Mucosa of gallbladder (tissue), 1 donor: ENCODE data around the gene AOPEP. TPM values are rescaled to one million over a fixed set of nuclear protein-coding genes. Genes with fewer than 3 reads are reported as not detected.

Experiments
- DNase-seq: peaks from one replicate; pipeline ENCODE4 v3.0.0-alpha.2; 2020; ENCODE audit warnings: low spot score
- total RNA-seq: library from RNA; stranded (reverse); gene quantifications from one replicate; pipeline ENCODE4 v1.2.1, GENCODE V29; 2021
- donor health status: DM: no; HTN: no; CAD: no.

Gene AOPEP
- total RNA-seq, 1 donor from 2014 or later, result 105 TPM

DNA sequence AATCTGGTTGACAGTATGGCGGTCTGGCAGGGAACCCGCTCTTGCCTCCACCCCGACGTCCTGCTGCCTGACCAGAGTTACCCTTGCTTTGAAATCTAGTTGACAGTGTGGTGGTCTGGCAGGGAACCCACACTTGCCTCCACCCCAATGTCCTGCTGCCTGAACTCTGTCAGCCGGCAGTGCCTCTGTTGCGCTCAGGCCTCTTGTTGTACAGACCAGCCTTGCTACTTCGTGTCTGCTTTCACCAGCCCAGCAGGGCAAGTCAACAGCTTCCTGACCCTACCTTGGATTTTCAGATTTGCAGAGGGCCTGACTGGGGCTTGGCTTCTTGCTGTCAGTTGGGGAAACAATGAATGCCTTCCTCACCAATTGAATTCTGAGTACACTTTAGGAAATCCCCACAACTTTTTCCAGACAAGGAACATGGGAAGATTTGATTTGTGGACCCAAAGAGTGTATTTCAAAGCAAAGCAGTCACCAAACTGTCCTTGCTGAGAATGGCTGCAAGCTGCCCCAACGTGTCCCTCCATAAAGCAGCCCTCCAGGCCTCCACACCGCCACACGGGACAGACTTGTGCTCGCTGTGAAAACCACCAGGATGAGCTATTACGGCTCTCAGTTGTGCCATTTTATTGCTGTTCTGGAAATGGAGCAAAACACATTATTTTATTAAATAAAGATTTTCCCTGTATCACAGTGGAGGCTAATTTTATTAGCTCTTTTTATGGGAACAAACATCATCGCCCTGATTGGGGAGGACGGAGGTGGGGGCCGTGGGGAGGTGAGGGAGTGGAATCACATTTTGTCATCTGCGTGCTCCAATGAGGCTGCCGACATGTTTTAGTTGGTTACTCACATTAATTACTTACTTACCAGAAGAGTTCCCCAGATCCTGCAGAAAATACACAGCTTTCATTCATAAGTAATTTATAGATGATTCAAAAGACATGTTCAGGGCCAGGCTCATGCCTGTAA is 189.3 kb downstream of the AOPEP start:
- DNase-seq, result no peak

DNA sequence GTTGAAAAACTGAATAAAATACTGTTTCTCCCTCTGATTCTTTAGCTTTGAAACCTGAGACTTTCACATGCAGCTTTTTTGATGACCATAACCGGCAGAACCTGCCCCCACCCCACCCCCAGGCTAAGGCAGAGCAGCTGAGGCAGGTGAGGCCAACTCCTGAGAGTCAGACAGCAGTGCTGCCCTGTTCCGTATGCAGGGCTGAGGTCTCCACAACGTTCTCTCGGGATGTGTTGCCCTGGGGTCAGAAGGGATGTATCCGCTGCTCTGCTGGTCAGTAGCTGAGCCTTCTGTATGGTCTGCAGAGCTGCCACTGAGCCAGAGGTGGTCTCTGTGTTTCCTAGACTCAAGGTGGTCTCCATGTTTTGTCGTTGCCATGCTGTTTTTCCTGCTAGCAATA is 190.5 kb downstream of the AOPEP start:
- DNase-seq, result no peak

DNA sequence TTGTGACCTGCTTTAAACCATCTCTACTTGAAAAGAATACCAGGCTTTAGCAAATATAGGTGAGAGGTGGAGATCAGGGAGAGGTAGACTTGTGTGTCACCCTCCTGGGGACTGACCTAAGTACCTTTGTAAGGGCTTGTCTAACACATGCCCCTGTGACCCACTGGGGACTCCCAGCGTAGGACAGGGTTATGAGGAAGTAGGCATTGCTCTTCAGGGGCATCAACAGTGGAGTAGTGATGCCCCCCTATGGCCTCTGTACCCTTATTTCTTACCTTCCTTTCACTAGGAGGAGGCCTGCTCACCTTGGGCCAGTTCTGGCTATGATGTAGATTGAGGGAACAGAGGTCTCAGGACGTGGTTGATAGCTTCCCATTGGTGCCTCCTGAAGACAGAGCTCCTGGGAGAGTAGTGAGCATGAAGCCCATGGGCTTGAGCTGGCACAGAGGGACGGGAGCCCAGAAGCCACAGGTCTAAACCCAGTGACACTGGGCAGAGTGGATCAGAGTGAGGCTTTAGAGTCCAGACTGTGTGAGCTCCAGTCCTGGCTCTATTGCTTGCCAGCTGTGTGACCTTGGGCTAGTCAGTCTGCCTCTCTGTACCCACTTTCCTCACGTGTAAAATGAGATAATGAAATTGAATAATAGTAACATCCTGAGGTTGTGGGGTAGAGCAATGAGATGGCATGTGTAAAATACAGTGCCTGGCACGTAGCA is 191.7 kb downstream of the AOPEP start:
- DNase-seq, result no peak

DNA sequence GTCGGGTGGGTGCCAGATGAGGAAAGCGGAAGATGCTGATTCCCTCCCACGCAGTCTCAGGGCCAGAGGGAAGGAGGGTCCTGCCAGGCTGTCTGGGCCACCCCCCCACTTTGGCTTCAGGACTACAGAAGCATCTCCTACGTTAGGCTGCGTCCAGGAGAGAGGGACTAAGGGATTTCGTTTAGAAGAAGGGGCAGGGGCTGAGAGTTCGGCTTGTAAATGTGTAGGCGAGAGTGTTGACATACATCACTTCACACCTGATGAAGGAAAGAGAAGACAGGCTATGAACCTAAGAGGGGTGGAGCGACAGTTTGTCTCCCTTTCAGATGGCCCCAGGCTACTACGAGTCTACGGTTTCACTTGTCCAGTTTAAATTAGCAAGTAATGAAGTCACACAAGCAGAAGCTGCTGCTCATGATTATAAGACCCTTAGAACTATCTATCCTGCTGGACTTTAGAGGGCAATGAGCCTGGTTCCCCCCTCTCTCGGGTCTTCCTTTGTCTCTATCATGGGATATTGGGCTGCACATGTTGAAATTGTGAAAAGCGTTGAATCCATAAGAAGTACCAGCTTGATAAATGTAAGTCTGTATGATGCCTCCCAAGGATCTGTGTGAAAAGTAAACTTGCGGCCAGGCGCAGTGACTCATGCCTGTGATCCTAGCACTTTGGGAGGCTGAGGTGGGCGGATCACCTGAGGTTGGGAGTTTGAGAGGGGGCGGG is 193.0 kb downstream of the AOPEP start:
- DNase-seq, result no peak

DNA sequence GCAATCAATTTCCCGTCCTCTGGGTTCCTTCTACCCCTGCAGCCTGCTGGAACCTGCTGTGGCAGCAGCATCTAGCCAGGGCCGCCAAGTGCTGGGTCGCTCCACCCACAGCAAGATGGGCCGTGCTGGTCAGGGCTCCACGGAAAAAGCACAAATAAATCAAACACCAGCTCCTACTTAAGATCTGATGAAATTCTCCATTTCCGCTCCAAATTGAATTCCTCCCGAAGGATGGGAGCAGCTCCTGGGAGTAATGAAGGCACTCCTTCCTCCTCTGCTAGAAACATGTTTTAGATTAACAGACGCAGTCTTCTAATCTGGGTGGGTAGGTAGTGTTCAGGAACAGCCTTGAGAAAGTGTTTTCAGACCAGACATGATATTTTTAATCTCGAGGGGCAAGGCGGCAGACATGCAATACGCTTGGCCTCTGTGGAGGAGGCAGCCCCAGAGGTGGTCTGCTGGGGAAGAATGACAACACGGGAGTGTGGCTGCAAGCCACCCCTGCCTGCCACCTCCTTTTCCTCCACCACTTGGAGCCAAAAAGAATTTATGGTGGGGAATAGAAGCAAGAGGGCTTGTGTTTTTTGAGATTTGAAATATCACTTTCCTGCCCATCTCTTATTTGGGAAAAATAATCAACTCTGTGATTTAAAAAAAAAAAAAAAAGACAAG is 194.1 kb downstream of the AOPEP start:
- DNase-seq, result no peak

DNA sequence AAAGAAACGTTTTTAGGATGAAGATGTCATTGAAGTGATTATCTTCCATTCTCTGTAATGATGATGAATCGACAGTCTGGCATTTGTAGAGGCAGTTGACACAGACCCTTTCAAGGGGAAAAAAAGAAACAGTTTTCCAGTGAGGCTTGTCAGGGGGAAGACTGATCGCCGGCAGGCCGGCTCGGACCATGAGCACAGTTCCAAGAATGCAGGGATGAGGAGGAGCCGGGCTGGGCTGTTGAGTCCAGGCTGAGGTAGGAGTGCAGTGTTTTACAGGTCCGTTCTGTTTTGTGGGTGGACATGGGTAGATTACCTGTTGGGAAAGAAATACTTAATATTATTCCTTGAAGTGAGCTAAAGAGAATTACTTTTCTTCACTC is 194.6 kb downstream of the AOPEP start:
- DNase-seq, result no peak

DNA sequence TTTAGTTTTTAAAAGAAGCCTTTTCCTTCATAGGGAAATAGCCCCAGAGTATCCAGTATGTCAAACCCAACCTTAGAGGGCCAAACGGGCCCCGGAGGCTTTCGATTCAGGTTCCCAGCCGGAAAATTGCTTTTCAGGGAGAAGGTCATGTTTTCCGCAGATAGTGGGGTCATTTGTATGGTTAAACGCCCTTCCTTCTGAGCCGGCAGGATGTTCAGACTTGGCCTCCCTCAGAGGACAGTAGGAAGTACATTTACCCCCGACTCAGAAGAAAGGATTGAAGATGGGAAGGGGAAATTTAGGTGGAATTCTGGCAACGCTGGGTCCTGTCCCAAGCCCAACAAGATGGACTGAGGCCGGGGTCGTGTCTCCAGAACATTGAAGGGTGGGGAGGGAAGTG is 195.2 kb downstream of the AOPEP start:
- DNase-seq, result no peak

DNA sequence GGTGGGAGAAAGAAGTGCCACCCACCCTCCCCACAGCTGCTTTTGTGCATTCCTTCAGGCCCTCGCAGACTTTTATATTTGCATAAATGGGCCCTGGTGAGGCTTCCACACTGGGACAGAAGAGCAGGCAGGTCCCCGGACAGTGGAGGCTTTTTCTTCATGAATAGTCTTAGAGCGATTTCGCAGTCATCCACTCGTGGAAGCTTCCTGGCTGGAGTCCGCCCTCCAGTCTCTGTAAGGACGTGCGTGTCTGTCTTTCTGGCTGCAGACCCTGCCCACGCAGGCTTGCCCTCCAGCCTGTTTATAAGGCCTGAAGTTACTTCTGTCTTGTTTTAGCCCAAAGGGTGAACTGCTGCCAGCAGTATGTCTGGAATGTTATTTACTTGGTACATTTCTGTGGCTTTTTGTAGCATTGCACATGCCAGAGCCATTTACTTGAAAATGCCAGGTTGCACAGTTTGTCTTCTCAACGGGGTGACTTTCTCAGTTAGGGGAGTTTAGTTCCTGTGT is 195.7 kb downstream of the AOPEP start:
- peak; percentile 75 for DNase-seq

DNA sequence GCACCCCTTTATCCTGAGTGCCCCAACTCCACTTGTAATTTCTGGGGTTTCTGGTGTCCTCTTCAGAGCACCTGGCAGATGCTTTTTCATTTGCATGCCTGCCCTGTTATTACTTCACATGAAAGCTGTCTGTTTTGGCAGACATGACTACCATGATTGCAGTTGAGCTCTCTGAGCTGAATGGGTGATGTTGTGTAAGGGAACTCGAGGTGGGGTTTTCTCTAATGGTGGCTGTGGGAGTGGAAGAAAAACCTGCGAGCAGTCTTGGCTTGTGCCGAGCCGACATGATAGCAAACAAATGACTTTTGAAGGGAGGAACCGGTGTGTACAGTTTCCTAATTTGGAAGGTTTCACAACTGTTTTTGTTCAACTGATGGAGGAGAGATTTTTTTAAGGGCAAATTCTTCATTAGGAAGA is 196.2 kb downstream of the AOPEP start:
- no peak for DNase-seq

DNA sequence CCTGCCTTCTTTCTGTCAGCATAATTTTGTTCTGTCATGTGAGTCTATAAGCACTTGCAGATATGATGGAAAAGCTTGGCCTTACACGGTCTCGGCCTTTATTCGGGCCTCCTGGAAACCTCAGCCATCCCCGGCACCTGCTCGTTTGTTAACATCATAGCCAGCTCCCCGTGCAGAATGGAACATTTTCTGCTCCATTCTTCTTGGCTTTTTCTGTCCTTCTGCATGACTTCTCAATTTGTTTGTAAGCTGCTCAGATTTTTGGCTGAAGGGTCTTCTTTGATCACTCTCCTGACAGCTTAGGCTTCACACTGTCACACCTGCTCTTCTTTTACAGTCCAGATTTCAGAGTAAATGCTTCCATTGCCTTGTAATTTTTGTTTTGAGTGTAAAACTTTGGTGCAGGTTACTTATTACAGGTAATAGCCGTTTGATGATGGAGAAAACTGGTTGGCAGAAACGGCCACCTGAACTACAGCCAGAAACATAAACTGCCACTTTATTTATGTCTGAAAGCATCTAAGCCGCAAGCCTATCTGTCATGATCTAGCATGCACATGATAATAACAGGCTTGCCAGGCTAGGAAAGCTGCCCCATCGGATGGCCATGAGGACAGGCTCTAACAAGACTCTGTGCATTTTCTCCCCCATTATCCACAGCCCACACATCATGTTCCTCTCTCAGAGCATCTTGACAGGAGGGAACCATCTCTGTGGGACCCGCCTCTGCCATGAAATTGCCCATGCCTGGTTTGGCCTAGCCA is 197.0 kb downstream of the AOPEP start:
- DNase-seq, result no peak

DNA sequence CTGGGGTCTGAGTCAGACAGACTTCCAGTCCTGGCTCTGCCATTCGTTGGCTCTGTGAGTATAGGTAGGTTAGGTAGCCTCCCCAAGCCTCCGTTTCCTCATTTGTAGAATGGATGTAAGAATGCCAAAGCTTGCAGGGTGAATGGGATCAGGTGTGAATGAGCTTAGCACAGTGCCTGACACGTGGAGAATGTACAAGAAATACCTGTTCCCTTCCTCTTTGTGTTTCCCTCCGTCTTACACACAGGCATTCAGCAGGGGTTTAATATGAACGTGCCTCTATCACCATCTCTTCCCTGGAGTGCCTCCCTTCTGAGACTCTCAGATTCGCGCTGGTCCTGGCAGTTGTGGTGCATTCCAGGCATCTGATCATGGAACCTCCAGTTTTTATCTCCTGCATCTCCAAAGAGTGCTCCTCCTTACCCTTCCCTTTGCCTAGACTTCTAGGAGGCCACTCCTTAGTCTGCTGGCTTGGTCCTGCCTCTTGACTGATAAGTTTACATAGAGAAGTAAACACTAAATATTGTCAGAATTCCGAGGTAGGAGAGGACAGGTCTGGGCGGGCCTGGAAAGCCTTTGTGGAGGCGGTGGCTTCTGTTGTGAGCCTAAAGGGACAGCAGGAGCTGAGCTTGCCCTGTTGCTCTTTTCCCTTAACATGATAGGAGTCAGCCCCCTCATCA is 199.4 kb downstream of the AOPEP start:
- DNase-seq, result no peak

DNA sequence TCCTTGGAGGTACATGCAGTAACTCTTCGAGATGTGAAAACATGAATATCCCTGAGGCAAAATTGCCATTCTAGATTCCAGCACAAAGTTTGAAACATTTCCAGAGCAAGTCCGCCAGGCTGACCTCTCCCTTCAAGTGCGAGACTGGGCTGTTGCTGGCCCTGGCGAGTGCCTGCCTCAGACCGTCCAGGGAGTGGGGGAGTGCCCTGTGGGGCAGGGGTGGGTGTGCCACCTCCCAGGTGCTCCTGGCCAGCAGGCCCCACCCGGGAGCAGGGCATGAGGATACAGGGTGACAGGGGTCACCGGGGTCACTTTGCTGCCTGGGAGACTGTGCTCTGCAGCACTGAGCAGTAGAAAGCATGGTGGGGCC is 199.9 kb downstream of the AOPEP start:
- DNase-seq, result no peak

DNA sequence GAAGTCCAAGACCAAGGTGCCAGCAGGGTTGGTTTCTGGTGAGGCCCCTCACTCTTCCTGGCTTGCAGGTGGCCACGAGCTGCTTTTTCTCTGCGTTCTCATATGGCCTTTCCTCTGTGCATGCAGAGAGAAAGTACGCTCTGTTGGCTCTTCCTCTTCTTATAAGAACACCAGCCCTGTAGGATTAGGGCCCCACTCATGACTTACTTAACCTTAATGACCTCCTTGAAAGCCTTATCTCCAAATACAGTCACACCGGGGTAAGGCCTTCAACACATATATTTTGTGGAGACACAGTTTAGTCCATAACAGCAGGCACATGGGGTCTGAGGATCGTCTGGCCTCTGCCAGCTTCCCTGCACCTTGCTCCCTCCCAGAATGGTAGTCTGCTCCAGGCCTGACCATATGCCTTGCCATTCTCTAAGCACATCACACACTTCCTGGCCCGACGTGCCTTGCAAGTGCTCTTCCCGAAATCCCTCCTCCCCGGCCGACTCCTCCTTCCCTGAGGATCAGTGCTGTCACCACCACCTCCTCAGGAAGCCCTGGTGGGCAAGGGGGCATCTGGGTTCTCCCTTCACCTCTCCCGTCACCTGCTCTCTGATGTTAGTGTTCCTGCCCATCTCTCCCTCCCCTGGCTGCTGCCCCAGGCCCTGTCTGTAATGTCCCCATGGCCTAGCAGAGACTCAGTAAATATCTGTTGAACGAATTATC is 200.7 kb downstream of the AOPEP start:
- no peak for DNase-seq

DNA sequence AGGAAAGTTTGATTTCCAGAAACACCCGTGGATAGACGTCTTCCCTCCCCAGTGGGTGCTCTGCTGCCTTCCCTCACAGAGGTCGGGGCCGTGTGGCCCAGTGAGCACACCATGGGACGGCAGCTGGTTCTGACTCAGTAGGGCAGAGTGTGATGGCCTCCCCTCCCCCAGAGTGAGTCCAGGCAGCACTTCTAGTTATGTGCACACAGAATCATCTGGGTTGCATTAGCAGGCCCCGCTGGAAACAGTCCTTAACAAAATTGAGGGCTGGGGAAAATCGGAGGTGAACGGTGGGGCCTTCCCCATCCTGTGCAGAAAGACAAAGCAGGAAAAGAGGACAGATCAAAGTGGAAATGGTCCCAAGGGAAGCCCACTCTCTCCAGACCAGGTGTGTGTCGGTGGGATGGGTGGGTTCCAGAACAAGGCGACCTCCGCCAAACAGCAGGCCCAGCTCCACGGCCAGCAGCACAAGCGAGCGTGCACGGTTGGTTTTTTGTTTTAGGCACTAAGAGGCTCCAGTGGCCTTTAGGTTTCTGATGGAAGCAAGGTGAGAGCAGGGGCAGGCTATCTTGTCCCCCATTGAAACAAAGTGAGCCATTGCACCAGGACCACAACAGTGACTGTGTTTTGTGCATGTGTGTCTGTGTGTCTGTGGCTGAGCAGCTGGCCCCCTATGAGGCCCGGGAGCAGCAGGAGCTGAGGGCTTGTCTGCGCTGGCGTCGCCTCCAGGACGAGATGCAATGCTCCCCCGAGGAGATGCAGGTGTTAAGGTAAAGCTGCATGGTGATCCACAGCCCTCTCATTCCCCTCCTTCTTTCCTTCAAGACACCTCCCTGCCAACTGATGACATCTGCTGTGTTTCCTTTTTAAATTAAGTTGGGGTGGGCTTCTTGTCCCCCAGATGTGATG is 201.5 kb downstream of the AOPEP start:
- no peak for DNase-seq

DNA sequence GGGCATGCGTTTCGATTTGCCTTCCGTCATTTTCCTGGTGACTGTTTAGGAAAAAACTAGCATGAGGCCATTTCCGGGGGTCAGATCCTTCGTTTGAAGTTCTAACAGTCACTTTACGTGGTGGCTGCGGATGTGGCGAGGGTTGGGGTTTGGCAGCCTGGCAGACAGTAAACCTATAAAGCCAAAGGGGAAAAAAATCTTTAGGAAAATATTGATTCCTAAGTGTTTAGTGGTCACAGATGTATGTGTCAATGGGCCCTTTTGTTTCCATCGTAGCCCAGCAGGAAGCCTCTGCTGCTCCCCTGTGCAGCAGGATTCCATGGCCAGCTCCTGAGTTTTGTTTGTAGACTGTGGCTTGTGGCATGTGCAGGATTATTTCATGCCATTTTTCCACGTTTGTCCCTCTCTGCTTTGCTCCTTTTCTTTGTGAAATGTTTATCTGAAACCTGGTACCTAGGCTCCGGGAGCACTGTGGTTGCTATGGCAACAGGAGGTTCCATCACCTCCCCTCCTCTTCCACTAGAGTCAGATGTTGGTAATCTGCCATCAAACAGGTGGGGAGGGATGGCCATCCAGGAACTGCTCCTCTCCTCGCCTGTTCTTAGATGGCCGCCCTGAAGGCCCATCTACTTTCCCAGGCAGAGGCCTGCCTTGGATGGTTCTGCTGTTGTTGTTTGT is 202.3 kb downstream of the AOPEP start:
- DNase-seq, result no peak

DNA sequence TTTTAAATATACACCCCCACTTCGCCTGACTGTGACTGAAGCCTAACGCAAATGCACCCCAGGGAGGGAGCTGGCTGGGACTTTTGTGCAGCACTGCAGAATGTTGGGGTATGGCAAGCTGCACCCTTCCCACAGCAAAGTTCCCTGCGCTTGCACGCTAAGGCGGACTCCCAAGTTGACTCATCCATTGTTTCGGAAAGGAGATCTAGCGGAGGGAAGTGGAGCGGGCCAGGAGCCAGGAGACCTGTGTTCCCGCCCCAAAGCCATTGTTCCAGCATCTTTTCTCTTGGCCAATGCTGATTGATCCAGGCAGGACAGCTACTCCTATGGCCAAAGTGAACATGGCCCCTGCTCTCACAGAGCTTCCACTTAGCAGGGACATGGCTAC is 202.9 kb downstream of the AOPEP start:
- peak; percentile 86 for DNase-seq

DNA sequence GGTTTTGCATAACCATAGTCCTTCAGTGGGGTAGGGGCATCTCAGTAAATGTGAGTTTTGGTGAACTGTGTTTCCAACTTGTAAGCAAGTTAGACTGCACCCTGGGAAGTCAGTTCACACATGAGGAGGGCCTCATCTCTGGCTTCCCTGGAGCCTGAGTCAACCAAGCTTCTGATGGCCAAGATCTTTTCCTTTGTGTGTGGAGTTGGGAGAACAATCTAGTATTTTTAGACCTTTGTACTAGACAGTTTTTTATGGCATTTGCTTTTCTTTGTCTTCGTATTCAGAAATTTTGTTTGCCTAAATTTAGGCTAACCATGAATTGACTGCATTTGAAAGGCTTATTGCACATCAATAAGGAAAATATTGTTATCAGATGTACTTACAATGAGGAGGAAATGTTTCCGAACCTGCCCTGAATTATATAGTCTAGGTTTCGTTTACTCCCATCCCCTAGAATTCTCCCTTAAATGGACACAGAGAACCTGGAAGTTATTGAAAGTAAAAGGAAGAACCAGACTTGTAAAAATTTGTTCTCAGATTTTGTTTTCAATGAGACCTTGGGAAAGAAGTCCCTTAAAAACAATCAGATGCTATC is 204.6 kb downstream of the AOPEP start:
- no peak for DNase-seq

DNA sequence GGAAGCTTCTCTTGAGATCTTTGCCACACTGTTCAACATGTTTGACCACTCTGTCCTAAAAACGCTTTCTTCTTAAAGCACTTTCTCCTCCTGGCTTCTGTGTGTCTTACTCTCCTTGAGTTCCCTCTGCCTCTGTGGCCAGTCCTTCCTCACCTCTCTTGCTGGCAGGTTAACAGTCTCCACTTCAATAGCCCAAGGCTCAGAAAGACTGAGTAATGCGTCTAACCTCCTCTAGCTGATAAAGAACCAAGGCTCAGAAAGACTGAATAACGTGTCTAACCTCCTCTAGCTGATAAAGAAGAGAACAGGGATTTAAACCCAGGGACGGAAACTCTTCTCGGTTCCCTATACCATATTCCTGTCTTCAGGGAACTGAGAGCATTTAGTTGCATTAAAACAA is 205.2 kb downstream of the AOPEP start:
- no peak for DNase-seq
